ENCODE data around the gene RBBP4. TPM values are rescaled to one million over a fixed set of nuclear protein-coding genes. Genes with fewer than 3 reads are reported as not detected.

The RBBP4 gene
- total RNA-seq, 3 donors from 2014 or later = 120 to 156 (median 136) TPM

DNA sequence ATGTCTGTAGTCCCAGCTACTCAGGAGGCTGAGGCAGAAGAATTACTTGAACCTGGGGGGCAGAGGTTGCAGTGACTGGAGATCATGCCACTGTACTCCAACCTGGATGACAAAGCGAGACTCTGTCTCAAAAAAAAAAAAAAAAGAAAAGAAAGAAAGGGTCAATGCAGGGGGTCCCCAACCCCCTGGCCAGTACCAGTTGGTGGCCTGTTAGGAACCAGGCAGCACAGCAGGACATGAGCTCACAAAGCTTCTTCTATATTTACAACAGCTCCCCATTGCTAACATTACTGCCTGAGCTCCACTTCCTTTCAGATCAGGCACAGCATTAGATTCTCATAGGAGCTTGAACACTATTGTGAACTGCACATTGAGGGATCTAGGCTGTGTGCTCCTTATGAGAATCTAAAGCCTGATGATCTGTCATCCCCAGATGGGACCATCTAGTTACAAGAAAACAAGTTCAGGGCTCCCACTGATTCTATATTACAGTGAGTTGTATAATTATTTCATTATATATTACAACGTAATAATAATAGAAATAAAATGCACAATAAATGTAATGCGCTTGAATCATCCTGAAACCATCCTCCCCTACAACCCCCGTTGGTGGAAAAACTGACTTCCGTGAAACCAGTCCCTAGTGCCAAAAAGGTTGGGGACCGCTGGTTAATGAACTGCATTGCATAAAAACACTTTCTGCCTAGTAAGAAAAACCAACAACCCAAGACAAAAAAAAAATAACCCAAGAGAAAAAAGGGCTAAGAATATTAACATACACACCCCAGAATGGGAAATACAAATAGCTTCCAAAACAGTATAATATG is 3.5 kb upstream of the RBBP4 start:
- Histone ChIP-seq H3K4me1 (ENCODE audit: low read depth) (peaks cover 22% of the 10 kb centered on the region), H3K4me3 (no peak overlapping the region), H3K9me3 (no peaks in the 10 kb centered on the region), H3K36me3 (ENCODE audit: low read depth) (peaks cover 4% of the 10 kb centered on the region)
- TF ChIP-seq, protein P1, sequence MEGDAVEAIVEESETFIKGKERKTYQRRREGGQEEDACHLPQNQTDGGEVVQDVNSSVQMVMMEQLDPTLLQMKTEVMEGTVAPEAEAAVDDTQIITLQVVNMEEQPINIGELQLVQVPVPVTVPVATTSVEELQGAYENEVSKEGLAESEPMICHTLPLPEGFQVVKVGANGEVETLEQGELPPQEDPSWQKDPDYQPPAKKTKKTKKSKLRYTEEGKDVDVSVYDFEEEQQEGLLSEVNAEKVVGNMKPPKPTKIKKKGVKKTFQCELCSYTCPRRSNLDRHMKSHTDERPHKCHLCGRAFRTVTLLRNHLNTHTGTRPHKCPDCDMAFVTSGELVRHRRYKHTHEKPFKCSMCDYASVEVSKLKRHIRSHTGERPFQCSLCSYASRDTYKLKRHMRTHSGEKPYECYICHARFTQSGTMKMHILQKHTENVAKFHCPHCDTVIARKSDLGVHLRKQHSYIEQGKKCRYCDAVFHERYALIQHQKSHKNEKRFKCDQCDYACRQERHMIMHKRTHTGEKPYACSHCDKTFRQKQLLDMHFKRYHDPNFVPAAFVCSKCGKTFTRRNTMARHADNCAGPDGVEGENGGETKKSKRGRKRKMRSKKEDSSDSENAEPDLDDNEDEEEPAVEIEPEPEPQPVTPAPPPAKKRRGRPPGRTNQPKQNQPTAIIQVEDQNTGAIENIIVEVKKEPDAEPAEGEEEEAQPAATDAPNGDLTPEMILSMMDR (IDR thresholded peaks at IDR 0.05) = no peak
- intact Hi-C loops (cut with DNase I, micrococcal nuclease) = no loop called here
- ATAC-seq (no peak), DNase-seq (no peak)

DNA sequence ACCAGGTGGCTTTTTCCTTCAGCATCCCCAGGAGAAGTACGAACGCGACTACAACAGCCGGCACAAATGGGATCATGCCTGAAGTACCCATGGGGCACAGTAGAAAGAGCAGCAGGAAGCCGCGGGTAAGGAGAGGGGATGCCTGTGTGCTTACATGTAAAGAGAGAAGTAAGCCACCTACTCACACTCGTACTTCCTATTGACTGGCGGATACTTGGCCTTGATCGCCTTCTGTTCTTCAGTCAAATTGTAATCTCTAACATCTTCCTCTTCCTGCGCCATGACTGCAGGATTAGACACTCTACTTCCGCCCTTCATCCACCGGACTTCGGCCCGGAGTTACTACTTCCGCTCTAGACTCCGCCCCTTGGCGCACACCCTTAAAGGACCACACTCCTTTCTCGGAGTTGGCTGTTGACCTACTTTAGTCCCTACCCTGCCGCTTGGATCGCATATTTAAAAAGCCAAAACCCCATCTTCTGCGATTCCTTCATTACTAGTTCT is 708 bp upstream of the RBBP4 start, which contains the start of gene ZBTB8OS:
ZBTB8OS (minus strand) TSS at position 303 of the 504 bp plus-strand sequence; CDS start at position 282, 21 bp downstream.
- DNase-seq (peak; percentile 90 to 95 (median 94)), ATAC-seq (peak; percentile 88)
- intact Hi-C loops (cut with DNase I, micrococcal nuclease) = no loop called here
- TF ChIP-seq, protein P1 (IDR thresholded peaks at IDR 0.05) = no peak
- peaks cover 36% of the 10 kb centered on the region for H3K4me1 ChIP-seq (ENCODE audit: low read depth)
- H3K4me3 ChIP-seq = peak within 1 kb of the TSS; percentile 47
- H3K36me3 ChIP-seq (ENCODE audit: low read depth) = peaks cover 10% of the 10 kb centered on the region
- no peaks in the 10 kb centered on the region for H3K9me3 ChIP-seq

DNA sequence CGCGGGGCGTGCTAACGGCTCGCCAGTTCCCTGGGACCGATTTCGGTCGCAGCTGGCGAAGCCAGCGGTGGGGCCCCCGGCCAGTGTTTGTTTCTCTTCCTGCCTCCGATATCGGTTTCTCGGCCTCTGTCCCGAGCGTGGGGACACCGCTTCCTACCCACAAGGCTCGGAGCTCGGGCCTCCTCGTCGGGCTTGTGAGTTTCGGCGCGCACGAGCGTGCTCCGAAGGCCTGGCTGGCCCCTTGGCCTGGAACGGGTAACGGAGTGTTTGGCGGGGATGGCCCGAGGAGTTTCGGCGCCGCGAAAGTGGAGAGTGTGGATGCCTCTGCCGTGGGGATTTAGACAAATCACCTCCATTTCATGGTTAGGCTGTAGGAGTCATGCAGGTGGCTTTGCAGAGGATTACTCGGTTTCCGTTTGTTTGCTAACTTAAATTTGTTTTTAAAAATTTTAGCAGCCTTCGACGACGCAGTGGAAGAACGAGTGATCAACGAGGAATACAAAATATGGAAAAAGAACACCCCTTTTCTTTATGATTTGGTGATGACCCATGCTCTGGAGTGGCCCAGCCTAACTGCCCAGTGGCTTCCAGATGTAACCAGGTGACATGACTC is 559 bp downstream of the RBBP4 start:
- intact Hi-C loops (cut with DNase I, micrococcal nuclease) = no loop called here
- TF ChIP-seq, protein P1 (IDR thresholded peaks at IDR 0.05) = no peak
- peaks cover 39% of the 10 kb centered on the region for H3K4me1 ChIP-seq (ENCODE audit: low read depth)
- DNase-seq (no peak), ATAC-seq (peak; percentile 20)
- peak overlapping the region; percentile 47 for H3K4me3 ChIP-seq
- no peaks in the 10 kb centered on the region for H3K9me3 ChIP-seq
- peaks cover 10% of the 10 kb centered on the region for H3K36me3 ChIP-seq (ENCODE audit: low read depth)

DNA sequence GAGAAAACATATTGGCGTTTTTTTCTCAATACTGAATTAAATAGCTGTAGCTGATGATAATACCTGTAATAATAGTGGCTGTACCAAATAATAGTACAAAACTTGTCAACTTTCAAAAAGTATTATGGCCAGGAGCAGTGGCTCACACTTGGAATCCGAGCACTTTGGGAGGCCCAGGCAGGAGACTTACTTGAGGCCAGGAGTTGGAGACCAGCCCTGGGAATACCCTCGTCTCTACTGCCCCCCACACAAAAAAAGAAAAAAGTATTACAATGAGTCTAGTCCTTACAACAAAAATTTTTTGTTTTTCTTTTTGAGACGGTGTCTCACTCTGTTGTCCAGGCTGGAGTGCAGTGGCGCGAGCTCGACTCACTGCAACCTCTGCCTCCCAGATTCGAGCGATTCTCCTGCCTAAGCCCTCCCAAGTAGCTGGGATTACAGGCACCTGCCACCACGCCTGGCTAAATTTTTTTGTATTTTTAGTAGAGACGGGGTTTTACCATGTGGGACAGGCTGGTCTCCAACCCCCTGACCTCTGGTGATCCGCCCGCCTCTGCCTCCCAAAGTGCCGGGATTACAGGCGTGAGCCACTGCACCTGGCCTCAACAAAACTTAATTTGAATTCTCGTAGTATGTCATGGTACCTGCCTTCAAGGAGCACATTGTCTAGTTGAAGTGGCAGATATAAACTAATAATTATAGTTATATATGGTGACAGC is 1.4 kb downstream of the RBBP4 start:
- H3K4me1 ChIP-seq (ENCODE audit: low read depth) = peaks cover 39% of the 10 kb centered on the region
- intact Hi-C loops (cut with DNase I, micrococcal nuclease) = no loop called here
- H3K36me3 ChIP-seq (ENCODE audit: low read depth) = peaks cover 10% of the 10 kb centered on the region
- no peak for ATAC-seq
- TF ChIP-seq, protein P1 (IDR thresholded peaks at IDR 0.05) = no peak
- no peak overlapping the region for H3K4me3 ChIP-seq
- DNase-seq = no peak
- no peaks in the 10 kb centered on the region for H3K9me3 ChIP-seq

DNA sequence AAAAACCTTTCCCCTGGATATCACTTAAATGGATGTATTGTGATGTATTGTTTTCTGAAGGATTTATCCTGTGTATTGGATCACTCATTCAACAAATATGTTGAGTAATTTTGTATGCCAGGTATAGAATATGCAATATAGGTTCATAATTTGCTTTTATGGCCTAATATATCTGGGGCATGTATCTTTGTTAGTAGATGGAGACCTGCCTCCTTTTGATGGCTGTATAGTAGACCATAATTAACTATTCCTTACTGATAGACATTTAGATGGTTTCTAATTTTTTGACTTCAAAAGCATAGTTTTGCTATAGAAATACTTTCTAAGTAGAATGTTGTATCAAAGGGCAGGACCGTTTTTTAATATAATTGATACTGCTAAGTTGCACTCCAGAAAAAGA is 8.6 kb downstream of the RBBP4 start:
- TF ChIP-seq, protein P1 (IDR thresholded peaks at IDR 0.05) = no peak
- ATAC-seq = no peak
- intact Hi-C loops (cut with DNase I, micrococcal nuclease) = no loop called here
- Histone ChIP-seq H3K36me3 (ENCODE audit: low read depth) (peaks cover 8% of the 10 kb centered on the region), H3K9me3 (no peaks in the 10 kb centered on the region), H3K4me3 (no peak overlapping the region), H3K4me1 (ENCODE audit: low read depth) (peaks cover 8% of the 10 kb centered on the region)
- DNase-seq = no peak
